HG02571 (cell line): ENCODE results near the gene FLOT2.
"Not testable (repeated sequence)": the region's sequence is repeated elsewhere in the genome, so short reads cannot be mapped to it uniquely, and the experiment has no call there.

Source experiments
- ATAC-seq: cut with Tn5 transposase; IDR thresholded peaks from one replicate; pipeline ENCODE4 v1.9.1; 2021; ENCODE audit warnings: mild to moderate bottlenecking, moderate library complexity; ENCODE audit not compliant: unreplicated experiment

The FLOT2 gene, protein sequence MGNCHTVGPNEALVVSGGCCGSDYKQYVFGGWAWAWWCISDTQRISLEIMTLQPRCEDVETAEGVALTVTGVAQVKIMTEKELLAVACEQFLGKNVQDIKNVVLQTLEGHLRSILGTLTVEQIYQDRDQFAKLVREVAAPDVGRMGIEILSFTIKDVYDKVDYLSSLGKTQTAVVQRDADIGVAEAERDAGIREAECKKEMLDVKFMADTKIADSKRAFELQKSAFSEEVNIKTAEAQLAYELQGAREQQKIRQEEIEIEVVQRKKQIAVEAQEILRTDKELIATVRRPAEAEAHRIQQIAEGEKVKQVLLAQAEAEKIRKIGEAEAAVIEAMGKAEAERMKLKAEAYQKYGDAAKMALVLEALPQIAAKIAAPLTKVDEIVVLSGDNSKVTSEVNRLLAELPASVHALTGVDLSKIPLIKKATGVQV

DNA sequence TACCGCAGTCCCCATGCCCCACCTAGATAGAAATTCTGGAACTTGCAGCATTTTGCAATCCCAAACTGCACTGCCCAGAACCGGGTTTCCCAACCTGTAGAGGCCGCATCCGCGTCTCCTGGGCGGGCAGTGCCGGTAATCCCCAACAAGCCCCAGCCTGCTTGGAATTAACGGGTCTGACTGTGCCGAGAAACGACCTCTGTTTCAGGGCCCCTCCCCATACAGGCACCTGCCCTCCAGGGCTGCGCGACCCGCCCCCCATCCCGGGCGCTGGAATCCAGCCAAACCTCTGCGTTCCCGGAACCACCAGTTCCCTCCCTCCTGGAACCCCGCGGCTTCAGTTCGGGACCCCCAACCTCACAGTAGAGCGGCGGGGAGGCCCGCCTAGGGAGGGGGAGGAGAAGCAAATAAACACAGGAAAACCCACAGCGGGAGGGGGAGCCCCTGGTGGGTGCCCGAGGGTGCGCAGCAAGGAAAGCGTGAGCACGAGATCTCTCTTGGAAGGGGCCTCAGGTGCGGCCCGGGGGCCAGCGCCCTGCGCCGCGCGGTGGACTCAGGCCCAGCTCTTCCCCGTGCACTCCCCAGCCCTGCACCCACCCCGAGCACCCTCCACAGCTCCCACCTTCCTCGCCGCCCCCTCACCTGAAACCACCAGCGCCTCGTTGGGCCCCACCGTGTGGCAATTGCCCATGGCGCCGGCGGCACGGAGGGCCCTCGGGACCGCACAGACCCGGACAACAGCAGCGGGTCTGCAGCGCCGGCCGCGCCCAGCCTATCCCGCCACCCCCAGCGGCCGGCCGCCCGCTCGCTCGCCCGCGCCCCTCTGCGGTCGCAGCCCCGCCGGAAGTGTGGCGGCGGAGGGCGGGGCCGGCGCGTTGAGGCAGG, at the start of gene FLOT2:
Gene FLOT2, minus strand, starts transcription at position 850 of the 885 bp plus-strand sequence. Its CDS starts 159 bp downstream, at position 691.
- ATAC-seq, result no peak

DNA sequence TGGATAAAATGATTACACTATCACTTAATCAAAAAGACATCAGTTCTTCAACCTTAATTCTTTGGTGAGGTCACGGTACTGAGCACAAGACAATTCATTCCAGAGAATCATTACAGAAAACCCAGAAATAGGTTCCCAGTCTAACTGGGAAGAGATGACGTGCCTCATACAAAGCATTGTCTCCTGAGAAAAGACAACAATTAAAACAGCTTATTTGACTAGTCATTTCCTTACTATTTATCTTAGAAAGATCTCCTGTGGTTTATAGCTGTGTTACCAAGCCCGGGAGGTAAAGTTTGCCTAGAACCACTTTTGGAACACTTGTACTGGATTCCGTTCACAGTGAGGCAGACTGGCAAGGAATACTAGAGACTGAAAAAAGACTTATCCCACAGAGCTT, 48.7 kb upstream of the FLOT2 start:
- no peak for ATAC-seq

DNA sequence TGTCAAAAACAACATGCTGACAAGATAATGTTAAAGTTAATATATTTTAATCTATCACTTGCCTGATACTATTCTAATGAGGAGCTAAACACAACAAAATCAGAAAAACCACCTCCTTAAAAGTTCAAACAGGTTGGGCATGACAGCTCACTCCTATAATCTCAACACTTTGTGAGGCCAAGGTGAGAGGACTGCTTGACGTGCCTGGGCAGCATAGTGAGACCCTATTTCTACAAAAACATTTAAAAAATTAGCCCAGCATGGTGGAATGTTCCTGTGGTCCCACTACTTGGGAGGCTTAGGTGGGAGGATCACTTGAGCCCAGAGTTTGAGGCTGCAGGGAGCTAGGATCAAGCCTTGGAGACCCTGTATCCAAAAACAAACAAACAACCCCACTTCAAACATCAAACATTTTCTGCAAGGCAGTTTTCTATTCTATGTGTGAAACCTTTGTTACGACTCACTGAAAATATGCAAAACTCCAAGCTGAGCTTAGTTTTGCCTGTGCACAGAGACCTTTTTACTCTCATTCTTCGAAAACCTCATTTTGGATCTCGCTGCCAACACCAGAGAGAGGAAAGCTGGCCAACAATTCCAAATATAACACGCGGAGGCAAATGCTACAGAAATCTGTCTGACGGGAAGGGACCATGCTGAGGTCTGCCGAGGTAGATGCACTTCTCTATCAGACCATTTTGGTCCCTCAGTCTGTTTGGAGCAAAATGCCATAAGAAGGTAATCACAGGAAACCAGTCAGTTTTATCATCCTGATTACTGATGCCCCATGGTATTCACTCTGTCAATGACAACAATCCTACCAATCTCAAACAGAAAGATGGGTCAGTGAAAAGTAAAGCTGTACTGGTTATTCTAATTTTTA, 47.6 kb upstream of the FLOT2 start:
- ATAC-seq, result no peak

DNA sequence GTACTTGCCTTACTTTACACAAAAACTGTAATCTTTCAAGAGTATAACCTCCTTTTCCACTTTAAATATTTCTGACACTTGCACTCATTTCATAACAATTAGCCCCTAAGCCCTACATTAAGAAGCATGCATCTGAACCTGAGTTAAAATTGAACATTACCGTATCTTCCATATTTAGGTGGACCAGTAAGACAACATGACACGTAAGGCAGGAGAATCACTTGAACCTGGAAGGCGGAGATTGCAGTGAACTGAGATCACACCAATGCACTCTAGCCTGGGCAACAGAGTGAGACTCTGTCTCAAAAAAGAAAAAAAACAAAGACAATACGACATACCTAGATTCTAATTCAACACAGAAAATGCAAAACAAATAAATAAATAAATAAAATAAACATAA, 46.8 kb upstream of the FLOT2 start:
- no peak for ATAC-seq

DNA sequence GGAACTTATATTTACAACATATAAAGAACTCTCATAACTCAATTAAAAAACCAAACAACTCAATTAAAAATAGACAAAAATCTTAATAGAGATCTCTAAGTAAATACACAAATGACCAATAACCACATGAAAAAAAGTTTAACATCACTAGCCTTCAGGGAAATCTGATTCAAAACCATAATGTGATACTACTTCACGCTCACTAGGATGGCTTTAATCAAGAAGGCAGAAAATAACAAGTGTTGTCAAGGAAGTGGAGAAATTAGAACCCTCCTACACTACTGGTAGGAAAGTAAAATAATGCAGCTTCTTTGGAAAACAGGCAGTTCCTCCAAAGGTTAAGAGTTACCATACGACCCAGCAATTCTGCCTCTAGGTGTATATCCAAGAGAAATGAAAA, 45.4 kb upstream of the FLOT2 start:
- no peak for ATAC-seq

DNA sequence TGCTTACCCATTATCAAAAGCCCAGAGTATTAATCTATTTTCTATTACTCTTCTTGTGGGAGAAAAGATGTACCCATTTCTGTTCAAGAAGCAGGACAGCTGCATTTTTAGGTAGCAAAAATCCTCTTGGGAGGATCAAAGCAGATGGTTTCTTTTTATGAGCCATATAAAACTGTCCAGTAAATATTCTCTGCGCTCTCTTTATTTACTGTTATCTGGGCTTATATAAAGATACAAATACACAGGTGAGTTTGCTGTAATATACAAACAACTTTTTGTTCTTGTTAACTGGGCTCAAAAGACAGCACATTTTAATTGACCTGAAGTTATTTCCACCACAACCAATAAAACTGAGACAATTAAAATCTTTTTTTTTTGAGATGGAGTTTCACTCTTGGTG, 43.7 kb upstream of the FLOT2 start:
- ATAC-seq, result no peak

DNA sequence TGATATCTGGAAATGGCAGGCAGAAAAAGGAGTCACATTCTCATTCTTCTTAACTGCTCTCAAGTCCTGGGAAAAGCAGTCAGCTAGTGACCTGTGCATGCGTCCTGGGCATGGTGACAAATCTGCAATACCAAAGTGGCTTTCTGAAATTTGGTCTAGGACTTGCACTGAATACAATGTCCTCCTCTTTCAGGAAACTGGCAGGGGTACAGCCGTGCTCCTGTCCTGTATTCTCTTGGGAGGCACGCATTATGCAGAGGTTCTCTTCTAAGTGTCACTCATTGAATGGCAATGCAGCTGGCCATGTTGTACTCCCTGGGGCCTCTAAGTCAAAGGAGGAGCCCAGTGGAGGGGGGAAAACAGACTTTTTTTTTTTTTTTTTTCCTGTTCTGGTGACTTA, 43.1 kb upstream of the FLOT2 start:
- no peak for ATAC-seq

DNA sequence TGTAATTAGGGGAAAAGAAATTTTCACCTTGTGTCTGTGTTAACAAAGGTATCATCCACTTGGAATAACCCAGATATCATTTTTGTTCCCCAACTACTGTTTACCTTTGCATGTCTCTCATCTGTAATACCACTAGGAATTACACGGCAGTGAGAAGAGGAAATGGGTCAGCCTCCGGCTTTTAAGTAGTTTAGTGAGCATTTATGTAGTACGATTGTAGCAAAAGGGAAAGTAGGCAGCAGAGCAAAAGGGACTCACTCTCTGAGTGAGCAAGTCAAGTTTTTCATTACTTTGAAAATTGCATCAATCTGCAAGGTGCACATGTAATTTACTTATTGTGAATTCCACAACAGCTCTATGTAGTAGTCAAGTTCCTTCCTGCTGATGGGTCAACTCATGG, 42.6 kb upstream of the FLOT2 start:
- no peak for ATAC-seq

DNA sequence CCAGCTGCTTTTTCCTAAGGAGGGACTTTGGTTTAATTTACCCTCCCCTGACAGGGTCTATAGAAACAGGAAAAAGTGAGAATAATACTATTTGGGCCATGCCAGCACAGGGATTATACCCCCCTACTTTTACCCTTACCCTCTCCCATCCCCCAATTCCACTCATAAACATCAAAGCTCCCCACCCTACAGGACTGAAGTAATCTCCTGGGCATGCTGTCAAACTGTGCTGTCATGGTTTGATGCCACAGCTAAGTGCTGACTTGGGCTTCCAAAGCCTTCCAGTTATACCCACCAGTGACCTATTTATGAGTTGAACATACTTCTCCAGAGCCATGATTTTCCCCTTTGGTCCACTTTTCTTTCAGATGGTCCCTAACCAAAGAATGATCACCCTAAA, 41.0 kb upstream of the FLOT2 start:
- ATAC-seq, result no peak

DNA sequence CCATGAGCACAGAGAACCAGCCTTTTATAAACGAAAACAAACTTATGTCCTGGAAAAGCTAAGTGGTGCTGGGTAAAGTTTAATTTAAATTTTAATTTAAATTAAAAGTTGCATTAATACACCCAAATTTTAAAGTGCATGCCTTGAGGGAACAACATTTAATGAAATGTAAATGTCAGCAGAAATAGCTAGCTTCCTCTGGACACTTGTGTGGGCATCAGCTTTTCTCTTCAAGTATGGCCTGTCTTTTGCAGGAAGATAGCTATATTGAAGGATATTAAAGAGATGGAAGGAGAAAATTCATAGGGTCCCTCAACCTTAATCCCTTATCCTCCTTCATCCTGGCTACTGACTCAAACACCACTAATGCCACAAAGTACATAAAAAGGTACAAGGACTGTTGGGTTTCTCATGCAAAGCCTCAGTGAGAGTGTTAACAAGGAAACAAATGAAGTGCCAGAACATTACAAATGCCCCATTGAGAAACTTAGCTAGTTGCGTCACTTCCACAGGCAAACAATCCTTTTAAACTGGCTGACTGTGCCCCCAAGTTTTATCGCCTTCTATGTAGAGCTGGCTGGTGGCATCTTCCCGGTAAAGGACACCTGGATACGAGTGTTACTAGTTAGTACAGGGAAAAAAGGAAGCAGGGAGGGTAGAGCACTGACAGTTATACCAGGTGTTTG, 39.7 kb upstream of the FLOT2 start:
- no peak for ATAC-seq

DNA sequence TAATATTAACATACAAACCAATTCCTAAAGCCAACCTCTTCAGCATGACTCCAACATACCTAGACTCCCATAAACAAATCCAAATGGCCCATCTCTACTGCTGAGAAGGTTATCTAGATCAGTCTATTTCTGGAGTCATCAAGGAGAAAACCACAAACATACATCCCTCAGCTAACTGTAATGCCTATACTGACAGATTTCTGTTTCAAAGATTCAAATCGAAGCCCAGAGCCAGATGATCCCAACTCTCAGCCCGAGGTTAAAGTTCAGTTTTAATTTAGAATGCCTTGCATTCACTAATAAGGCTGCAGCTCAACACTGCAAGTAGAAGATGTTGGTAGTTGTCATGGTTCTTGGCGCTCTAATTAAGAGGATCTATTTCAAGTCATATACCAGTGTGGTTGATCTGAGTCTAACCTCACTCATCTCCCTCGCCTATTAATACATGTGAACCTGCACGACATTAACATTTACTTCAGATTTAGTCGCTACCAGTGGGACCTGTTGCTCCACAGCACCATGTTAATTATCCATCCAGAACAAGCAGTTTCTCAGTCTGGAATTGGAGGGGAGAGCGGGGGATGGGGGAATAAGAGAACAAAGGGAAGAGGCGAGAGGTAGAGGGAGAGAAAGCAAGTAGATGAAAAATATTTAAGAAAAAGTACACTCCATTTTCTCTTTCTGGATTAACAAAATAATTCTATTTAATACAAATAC, 38.4 kb upstream of the FLOT2 start:
- no peak for ATAC-seq

DNA sequence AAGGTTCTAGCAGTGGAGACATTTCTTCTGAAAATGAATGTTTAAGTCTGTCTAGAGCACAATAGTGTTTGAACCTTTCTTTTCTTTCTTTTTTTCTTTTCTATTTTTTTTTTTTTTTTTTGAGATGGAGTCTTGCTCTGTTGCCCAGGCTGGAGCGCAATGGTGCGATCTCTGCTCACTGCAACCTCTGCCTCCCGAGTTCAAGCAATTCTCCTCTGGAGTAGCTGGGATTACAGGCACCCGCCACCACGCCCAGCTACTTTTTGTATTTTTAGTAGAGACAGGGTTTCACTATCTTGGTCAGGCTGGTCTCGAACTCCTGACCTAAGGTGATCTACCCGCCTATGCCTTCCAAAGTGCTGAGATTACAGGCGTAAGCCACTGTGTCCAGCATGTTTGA, 37.0 kb upstream of the FLOT2 start:
- ATAC-seq, result not testable (repeated sequence)

DNA sequence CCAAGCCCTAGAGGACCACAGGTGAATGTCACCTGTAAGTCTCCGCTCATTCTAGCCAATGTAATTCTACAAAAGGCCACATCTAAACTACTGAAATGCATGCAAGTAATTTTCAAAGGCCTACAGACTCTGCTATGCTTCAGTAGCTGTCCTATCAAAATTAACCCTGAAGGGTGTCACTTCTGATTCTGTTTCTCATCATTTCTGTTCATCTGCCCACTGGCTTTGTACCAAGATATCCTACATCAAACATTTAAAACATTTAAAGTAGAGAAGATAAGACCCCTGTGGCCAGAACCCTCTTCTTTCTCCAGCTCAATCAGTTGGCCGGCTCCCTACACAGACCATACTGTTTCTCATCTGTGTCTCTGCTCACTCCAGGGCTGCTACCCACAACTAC, 32.3 kb upstream of the FLOT2 start:
- ATAC-seq, result no peak

DNA sequence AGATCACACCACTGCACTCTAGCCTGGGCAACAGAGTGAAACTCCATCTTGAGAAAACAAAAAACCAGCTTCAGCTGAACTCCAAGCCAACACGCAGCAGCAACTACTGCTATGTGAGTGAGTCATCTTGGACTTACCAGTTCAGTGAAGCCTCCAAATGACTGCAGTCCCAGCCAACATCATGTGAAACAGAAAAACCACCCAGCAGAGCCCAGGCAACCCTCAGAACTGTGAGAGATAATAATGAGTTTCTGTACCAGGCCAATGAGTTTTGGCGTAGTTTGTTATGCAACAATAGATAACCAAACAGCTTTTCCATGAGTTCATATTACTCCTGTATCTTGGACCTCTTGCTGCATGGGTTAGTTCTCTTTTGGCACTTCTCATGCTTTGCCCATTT, 30.5 kb upstream of the FLOT2 start:
- no peak for ATAC-seq

DNA sequence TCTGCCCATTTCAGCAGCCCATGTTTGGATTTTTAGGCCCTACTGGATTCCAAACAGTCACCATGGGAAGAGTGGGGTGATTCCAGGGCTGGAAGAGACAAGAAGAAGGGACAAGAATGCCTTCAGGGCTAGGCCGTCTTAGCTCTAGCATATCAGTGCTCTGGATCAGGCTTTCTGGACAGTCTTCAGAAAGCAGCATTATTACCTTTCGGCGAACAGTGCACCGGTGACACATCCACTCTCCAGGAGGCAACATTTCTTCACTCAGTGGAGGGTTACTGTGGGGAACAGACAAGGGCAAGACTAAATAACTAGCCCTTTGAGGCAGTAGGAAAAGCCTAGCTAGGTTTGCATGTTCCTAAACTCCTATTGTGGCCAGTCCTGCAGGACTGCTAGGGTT, 29.3 kb upstream of the FLOT2 start:
- ATAC-seq, result no peak

DNA sequence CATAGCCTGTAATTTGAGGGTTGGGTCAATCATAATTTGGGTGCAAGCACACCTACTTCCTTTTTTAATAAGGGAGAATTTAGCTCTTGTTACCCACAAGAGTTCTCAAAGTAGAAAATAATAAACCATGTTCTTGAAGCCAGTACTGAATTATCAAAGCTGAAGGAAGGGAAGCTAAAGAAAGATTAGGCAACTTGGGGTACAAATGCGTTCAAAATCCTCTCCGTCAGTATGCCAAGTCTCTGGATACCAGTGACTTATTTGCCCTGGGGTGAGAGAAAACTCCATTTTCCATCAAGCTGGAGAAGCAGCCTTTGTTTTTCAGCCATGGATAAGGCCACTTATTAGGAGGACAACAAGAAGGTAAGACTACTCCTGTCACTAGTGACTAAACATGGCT, 28.8 kb upstream of the FLOT2 start:
- no peak for ATAC-seq

DNA sequence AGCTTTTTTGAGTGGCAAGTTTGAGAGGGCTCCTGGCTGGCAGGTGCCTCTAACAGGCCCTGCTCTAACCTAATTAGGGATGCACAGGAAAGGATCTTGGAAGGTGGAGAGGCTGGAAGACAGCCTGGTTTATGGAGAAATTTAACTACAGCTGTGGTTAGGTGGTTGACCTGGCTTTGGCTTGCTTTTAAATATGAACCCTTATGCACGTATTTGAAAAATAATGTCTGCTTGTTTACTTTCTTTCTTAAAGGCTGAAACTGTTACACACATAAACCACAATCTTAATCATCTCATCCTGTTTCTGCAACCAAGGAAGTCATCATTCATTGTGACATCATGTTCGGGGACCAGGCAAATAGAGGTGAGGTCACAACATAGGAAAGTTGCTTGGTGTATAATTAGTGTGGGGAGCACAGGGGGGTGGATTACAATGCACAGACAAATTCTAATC, 28.4 kb upstream of the FLOT2 start:
- ATAC-seq, result no peak

DNA sequence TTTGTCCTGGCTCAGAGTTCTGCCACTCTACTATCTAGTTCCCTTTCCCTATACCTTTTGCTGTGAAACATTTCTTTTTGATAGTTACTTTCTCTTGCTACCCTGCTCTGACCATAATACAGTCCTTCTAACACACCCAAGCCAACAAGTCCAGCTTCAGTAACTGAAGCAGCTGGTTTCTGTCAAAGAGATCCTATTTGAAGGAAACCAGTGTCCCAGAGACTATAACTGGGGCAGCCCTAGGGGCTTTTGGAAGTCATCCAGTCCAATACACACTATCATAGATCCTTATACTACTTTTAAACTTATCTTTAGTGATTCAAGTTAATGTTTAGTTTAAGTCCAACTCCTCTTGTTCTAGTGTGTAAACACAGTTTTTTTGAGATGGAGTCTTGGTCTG, 22.7 kb upstream of the FLOT2 start:
- no peak for ATAC-seq

DNA sequence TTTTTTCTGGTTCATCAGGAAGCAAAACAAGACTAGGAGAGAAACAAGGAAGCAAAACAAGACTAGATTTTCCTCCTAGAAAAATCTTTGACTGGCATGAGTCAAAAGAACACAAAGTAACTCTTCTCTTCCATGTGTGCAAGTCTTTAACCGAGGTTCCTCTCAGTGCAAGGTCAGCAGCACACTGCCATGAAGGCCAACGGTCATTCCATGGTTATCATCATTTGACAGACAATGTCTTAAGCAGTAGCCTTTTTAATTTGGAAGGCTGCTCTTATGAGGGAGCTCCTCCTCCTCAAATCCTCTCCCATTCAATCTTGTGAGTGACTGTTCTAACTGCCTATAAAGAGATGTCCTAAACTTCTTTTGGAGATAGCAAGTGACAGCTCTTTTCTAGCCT, 20.8 kb upstream of the FLOT2 start:
- no peak for ATAC-seq

DNA sequence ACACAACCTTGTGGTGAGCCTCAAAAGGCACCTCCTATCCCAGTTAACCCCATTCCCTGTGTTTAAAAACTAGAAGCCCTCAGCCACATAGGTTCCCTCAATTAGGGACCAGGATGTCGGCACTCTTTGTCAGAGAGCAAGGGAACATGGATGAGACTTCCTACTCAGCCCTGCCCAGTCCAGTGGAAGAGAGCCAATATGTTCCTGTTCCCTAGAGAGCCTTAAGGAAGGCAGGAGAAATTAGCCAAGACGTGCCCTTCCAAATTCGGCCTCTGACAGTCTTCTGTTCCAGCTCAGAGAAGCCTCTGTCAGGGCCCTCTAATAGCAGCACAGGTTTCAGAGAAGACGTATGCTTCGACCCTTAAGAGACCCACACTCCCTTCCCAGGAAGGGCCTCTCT, 19.9 kb upstream of the FLOT2 start:
- ATAC-seq, result no peak
